T follicular helper cell (primary cell): ENCODE results near the gene SORCS1.

Experiments
- DNase-seq: peaks from one replicate; pipeline ENCODE4 v3.0.0-alpha.2; 2020; ENCODE audit warnings: low read depth

The SORCS1 gene

GRCh38 chr10:106816318-106817085 lies 348.0 kb downstream of the SORCS1 start:
- DNase-seq = no peak

- DNase-seq = no peak
Observed at GRCh38 chr10:106815427-106816043, 349.0 kb downstream of the SORCS1 start.

GRCh38 chr10:106804992-106805582 lies 359.4 kb downstream of the SORCS1 start:
- DNase-seq = no peak

- DNase-seq = no peak
Observed at GRCh38 chr10:106802949-106803348, 361.6 kb downstream of the SORCS1 start.

GRCh38 chr10:106799776-106800175 lies 364.7 kb downstream of the SORCS1 start:
- no peak for DNase-seq

- DNase-seq = no peak
Observed at GRCh38 chr10:106795619-106796018, 368.9 kb downstream of the SORCS1 start.

- no peak for DNase-seq
Observed at GRCh38 chr10:106793617-106794016, 370.9 kb downstream of the SORCS1 start.

GRCh38 chr10:106789623-106790022 lies 374.9 kb downstream of the SORCS1 start:
- no peak for DNase-seq

- no peak for DNase-seq
Observed at GRCh38 chr10:106788982-106789381, 375.5 kb downstream of the SORCS1 start.

- DNase-seq = no peak
Observed at GRCh38 chr10:106785528-106785927, 379.0 kb downstream of the SORCS1 start.

GRCh38 chr10:106780632-106781031 lies 383.9 kb downstream of the SORCS1 start:
- DNase-seq = no peak

GRCh38 chr10:106777841-106778240 lies 386.7 kb downstream of the SORCS1 start:
- DNase-seq = no peak

- no peak for DNase-seq
Observed at GRCh38 chr10:106775127-106775526, 389.4 kb downstream of the SORCS1 start.

- DNase-seq = no peak
Observed at GRCh38 chr10:106772957-106773356, 391.5 kb downstream of the SORCS1 start.

GRCh38 chr10:106771154-106771553 lies 393.4 kb downstream of the SORCS1 start:
- DNase-seq = no peak

- DNase-seq = no peak
Observed at GRCh38 chr10:106768204-106768603, 396.3 kb downstream of the SORCS1 start.

- no peak for DNase-seq
Observed at GRCh38 chr10:106765928-106766327, 398.6 kb downstream of the SORCS1 start.

- no peak for DNase-seq
Observed at GRCh38 chr10:106765241-106765754, 399.2 kb downstream of the SORCS1 start.

- no peak for DNase-seq
Observed at GRCh38 chr10:106764360-106764759, 400.1 kb downstream of the SORCS1 start.

GRCh38 chr10:106761906-106762305 lies 402.6 kb downstream of the SORCS1 start:
- no peak for DNase-seq

- no peak for DNase-seq
Observed at GRCh38 chr10:106757521-106757920, 407.0 kb downstream of the SORCS1 start.

- no peak for DNase-seq
Observed at GRCh38 chr10:106751091-106751490, 413.4 kb downstream of the SORCS1 start.

- DNase-seq = no peak
Observed at GRCh38 chr10:106746868-106747267, 417.6 kb downstream of the SORCS1 start.
